ENCODE measurements around the gene PRDM16.

DNA sequence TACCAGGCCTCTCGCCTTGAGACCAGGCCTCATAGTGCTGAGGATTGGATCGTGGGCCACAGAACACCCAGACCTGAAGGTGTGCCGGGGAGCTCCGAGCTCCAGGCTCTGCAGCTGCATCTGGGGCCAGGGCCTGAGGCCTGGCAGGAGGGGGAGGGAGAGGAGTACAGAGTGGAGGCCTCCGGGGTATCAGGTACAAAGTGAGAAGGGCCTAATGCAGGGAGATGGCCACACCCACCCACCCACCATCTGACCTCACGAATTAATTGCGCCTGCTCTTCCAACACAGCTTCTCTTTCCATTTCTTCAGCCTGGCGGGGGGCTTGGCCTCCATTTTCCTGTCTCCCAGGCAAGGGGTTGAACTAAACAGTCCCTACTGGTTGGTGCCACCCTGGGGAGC lies 286.1 kb downstream of the PRDM16 start:
- TF ChIP-seq, protein P1, sequence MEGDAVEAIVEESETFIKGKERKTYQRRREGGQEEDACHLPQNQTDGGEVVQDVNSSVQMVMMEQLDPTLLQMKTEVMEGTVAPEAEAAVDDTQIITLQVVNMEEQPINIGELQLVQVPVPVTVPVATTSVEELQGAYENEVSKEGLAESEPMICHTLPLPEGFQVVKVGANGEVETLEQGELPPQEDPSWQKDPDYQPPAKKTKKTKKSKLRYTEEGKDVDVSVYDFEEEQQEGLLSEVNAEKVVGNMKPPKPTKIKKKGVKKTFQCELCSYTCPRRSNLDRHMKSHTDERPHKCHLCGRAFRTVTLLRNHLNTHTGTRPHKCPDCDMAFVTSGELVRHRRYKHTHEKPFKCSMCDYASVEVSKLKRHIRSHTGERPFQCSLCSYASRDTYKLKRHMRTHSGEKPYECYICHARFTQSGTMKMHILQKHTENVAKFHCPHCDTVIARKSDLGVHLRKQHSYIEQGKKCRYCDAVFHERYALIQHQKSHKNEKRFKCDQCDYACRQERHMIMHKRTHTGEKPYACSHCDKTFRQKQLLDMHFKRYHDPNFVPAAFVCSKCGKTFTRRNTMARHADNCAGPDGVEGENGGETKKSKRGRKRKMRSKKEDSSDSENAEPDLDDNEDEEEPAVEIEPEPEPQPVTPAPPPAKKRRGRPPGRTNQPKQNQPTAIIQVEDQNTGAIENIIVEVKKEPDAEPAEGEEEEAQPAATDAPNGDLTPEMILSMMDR (IDR thresholded peaks at IDR 0.05; ENCODE audit: low read length), result no peak
- TF ChIP-seq EZH2 (IDR thresholded peaks at IDR 0.05; ENCODE audit: borderline replicate concordance, low read length), result no peak

Measured in OCI-LY1 (cell line).